GM13976 (cell line): Measurements from ENCODE around the gene LASP1.

Experiments used
- DNase-seq: peaks from one replicate; pipeline ENCODE4 v3.0.0; 2012; ENCODE audit warnings: low spot score
- in situ Hi-C: fragments of 300-500 bp; cut with MboI; formaldehyde crosslinking; loops from one replicate; pipeline ENCODE4 v1.12.0; 2022; ENCODE audit warnings: low sequenced_read_pairs, mixed read lengths, inconsistent platforms; ENCODE audit not compliant: unreplicated experiment
- TF ChIP-seq, protein P1 (sequence below): IDR thresholded peaks from 2 replicates; pipeline ENCODE4 v1.5.1; 2012; ENCODE audit warnings: borderline replicate concordance, mild to moderate bottlenecking; ENCODE audit not compliant: insufficient read depth; ENCODE audit errors: extremely low read depth, missing control alignments, control extremely low read depth

The LASP1 gene

DNA sequence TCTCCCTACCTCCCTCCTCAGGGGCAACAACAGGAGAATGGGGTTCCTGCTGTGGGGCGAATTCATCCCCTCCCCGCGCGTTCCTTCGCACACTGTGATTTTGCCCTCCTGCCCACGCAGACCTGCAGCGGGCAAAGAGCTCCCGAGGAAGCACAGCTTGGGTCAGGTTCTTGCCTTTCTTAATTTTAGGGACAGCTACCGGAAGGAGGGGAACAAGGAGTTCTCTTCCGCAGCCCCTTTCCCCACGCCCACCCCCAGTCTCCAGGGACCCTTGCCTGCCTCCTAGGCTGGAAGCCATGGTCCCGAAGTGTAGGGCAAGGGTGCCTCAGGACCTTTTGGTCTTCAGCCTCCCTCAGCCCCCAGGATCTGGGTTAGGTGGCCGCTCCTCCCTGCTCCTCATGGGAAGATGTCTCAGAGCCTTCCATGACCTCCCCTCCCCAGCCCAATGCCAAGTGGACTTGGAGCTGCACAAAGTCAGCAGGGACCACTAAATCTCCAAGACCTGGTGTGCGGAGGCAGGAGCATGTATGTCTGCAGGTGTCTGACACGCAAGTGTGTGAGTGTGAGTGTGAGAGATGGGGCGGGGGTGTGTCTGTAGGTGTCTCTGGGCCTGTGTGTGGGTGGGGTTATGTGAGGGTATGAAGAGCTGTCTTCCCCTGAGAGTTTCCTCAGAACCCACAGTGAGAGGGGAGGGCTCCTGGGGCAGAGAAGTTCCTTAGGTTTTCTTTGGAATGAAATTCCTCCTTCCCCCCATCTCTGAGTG is 49.6 kb downstream of the LASP1 start:
- in situ Hi-C loops = no loop called here
- TF ChIP-seq, protein P1, sequence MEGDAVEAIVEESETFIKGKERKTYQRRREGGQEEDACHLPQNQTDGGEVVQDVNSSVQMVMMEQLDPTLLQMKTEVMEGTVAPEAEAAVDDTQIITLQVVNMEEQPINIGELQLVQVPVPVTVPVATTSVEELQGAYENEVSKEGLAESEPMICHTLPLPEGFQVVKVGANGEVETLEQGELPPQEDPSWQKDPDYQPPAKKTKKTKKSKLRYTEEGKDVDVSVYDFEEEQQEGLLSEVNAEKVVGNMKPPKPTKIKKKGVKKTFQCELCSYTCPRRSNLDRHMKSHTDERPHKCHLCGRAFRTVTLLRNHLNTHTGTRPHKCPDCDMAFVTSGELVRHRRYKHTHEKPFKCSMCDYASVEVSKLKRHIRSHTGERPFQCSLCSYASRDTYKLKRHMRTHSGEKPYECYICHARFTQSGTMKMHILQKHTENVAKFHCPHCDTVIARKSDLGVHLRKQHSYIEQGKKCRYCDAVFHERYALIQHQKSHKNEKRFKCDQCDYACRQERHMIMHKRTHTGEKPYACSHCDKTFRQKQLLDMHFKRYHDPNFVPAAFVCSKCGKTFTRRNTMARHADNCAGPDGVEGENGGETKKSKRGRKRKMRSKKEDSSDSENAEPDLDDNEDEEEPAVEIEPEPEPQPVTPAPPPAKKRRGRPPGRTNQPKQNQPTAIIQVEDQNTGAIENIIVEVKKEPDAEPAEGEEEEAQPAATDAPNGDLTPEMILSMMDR = no peak
- DNase-seq = no peak

DNA sequence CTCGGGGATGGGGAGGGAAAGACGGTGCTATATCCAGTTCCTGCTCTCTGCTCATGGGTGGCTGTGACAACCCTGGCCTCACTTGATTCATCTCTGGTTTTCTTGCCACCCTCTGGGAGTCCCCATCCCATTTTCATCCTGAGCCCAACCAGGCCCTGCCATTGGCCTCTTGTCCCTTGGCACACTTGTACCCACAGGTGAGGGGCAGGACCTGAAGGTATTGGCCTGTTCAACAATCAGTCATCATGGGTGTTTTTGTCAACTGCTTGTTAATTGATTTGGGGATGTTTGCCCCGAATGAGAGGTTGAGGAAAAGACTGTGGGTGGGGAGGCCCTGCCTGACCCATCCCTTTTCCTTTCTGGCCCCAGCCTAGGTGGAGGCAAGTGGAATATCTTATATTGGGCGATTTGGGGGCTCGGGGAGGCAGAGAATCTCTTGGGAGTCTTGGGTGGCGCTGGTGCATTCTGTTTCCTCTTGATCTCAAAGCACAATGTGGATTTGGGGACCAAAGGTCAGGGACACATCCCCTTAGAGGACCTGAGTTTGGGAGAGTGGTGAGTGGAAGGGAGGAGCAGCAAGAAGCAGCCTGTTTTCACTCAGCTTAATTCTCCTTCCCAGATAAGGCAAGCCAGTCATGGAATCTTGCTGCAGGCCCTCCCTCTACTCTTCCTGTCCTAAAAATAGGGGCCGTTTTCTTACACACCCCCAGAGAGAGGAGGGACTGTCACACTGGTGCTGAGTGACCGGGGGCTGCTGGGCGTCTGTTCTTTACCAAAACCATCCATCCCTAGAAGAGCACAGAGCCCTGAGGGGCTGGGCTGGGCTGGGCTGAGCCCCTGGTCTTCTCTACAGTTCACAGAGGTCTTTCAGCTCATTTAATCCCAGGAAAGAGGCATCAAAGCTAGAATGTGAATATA is 50.8 kb downstream of the LASP1 start:
- DNase-seq = no peak
- TF ChIP-seq, protein P1 = no peak
- in situ Hi-C loops = no loop called here

DNA sequence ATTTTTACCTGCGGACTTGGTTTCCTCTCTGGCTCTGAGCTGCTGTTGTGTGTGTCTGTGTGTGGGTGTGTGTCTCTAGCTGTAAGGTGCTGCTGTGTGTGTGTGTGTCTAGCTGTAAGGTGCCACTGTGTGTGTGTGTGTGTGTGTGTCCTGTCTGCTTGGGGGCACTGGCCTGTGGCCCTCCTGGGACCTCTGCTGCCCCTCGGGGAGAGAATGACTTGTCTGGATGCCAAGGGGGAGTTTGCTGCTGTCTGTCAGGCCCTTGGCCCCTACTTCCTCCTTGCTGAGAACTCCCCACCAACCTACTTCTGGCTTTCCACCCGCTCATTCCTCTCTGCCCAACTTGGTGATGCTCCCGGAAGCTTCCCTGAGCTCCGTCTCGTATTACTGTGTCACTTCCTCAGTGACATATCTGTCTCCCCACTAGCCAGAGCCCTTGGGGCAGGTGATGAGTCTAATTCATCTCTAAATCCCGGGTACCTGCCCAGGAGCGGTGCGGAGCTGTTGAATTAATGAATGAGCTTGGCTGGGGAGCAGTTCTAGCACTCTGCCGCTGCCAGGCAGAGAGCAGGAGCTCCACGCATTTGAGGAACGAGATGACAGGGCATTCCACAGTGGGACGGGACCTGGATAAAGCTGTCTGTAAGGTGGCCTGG is 52.0 kb downstream of the LASP1 start:
- in situ Hi-C loops = no loop called here
- no peak for DNase-seq
- TF ChIP-seq, protein P1 = no peak

DNA sequence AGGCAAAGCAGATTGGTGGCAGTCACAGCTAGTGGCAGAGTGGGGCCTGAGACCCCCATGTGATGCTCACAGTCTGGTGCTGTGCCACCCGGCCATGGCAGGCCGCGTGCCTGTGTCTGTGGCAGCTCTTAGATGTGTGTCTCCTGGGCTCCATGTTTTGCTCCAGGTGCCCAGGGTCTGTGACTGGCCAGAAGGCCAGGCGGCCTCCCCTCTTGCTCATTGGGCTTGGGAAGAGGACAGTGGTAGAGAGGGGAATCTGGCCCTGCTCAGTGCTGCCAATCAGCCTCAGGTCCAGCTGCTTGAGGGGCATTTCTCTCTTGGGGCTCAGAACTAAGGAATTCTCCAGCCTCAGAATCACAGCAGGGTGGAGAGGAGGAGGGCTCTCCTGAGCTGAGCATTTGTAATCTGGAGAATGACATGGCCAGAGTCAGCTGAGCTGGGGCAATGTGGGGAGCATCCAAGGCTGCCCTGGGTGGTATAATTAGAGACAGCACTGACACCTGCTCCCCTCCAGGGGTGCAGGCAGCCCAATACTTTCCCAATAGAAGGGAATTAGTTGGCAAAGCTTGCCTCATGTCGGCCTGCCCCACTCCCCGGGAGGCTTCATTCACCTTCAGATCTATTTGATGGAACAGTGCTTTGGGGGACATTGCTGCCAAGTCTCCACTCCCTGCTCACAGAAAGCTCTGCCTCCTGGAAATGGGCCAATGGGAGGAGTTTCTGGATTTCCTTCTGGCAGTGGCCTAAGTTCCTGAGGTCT is 52.9 kb downstream of the LASP1 start:
- in situ Hi-C loops = no loop called here
- DNase-seq = no peak

DNA sequence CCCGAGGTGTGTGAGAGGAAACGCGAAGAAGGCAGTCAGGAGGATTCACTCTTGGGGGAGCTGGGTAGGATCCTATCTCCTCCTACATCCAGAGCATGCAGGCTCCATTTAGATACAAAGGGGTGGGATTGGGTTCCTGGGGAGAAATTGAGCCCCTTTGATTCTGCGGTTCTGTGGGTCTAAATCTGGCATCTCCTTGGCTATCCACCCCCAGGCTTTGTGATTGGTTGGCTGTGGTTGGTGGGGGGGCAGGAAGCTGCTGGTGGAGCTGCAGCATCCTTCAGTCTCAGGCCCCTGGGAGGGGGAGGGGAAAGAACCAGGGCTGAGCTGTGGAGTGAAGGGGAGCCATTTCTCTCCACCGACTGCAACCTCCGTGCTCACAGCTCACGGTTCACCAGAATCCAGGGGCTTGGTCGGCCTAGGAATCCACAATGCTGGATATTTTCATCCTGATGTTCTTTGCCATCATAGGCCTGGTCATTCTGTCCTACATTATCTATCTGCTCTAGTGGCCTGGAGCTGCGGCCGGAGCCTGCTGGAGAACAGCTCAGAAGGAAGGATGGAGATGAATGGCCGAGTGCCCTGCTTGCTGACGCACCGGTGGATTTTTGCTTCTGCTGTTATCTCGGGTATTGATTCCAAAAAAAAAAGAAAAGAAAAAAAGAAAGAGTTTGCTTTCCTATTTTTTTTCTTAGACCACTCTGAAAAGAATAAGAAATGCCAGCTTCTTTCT is 55.6 kb downstream of the LASP1 start, which contains the start of gene LASP1NB:
Gene LASP1NB, plus strand, starts transcription at position 352 of the 733 bp plus-strand sequence.
- in situ Hi-C loops = no loop called here
- DNase-seq = no peak

More for the DNA sequence above, 52.9 kb downstream of the LASP1 start:
- TF ChIP-seq, protein P1 = no peak

More for the DNA sequence above, 55.6 kb downstream of the LASP1 start, which contains the start of gene LASP1NB:
- TF ChIP-seq, protein P1 = no peak
